Vagina (tissue), 2 donors: ENCODE measurements around the gene NKAIN2.

ENCODE experiments used
- POLR2A ChIP-seq, 2 donors: fragments of 450-650 bp; IDR thresholded peaks; one replicate each; pipeline ENCODE4 v1.6.1; 2017; ENCODE audit warnings: antibody characterized with exemption in 2 of 2, mild to moderate bottlenecking in 2 of 2, moderate library complexity in 2 of 2
- POLR2AphosphoS5 ChIP-seq, 2 donors: sonication (generic); formaldehyde crosslinking; IDR thresholded peaks; one replicate each; pipeline ENCODE4 v1.9.0; 2017; ENCODE audit warnings: antibody characterized with exemption in 2 of 2, mild to moderate bottlenecking in 2 of 2, low read depth in 1 of 2; ENCODE audit not compliant: insufficient read depth in 1 of 2
- TF ChIP-seq, protein P1 (sequence below), 3 experiments: fragments of 450-650 bp in 2 of 3; fragments of 200-600 bp in 1 of 3; sonication (generic) in 1 of 3; IDR thresholded peaks; one replicate each; pipeline ENCODE4 v1.5.1; 2017 to 2019; ENCODE audit warnings: antibody characterized with exemption in 3 of 3, mild to moderate bottlenecking in 2 of 3, moderate library complexity in 2 of 3

DNA sequence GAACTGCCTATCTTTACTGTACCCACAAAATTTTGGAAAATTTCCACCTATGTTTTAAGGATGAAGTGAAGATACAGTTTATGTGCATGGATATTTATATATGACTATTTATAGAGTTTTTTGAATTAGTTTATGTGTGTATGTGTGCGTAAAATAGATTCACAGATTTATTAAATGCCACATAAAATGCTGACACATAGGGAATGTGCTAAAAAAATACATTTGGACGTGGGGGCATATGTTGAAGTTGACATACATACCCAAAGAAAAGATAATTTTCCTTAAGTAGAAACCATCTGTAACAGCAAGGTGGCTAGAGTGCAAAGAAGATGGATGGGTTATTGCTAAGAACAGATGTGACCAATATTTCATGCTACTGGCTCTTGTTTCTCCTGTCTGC, 856.5 kb downstream of the NKAIN2 start:
- TF ChIP-seq POLR2A (IDR thresholded peaks at IDR 0.05) (no peak), POLR2AphosphoS5 (IDR thresholded peaks at IDR 0.05; ENCODE audit: insufficient read depth in 1 of 2, low read depth in 1 of 2) (no peak)
- TF ChIP-seq, protein P1, sequence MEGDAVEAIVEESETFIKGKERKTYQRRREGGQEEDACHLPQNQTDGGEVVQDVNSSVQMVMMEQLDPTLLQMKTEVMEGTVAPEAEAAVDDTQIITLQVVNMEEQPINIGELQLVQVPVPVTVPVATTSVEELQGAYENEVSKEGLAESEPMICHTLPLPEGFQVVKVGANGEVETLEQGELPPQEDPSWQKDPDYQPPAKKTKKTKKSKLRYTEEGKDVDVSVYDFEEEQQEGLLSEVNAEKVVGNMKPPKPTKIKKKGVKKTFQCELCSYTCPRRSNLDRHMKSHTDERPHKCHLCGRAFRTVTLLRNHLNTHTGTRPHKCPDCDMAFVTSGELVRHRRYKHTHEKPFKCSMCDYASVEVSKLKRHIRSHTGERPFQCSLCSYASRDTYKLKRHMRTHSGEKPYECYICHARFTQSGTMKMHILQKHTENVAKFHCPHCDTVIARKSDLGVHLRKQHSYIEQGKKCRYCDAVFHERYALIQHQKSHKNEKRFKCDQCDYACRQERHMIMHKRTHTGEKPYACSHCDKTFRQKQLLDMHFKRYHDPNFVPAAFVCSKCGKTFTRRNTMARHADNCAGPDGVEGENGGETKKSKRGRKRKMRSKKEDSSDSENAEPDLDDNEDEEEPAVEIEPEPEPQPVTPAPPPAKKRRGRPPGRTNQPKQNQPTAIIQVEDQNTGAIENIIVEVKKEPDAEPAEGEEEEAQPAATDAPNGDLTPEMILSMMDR (IDR thresholded peaks at IDR 0.05), result no peak
